HepG2 (cell line): ENCODE results near the gene NUDT9. TPM values are rescaled to one million over a fixed set of nuclear protein-coding genes. Genes with fewer than 3 reads are reported as not detected.

Source experiments
- ARHGAP35 ChIP-seq: sonication (generic); formaldehyde crosslinking; IDR thresholded peaks from 2 replicates; pipeline ENCODE4 v1.9.0; 2022; ENCODE audit warnings: mild to moderate bottlenecking, inconsistent platforms, moderate library complexity, missing genetic modification reagents, borderline replicate concordance
- BCLAF1 ChIP-seq: fragments of 450-650 bp; IDR thresholded peaks from 2 replicates; pipeline ENCODE4 v1.6.1; 2017; ENCODE audit warnings: mild to moderate bottlenecking
- ELF4 ChIP-seq: sonication (generic); formaldehyde crosslinking; IDR thresholded peaks from 2 replicates; pipeline ENCODE4 v1.5.0; 2020; ENCODE audit warnings: missing genetic modification reagents, mild to moderate bottlenecking, moderate library complexity, borderline replicate concordance
- PTBP1 ChIP-seq: fragments of 200-400 bp; formaldehyde crosslinking; IDR thresholded peaks from 2 replicates; pipeline ENCODE4 v1.6.1; 2018; ENCODE audit warnings: low read length, low read depth; ENCODE audit not compliant: poor library complexity, severe bottlenecking
- RELA ChIP-seq: sonication (generic); formaldehyde crosslinking; IDR thresholded peaks from 2 replicates; pipeline ENCODE4 v1.4.0; 2020; ENCODE audit warnings: missing genetic modification reagents
- SMC3 ChIP-seq: IDR thresholded peaks from 2 replicates; pipeline ENCODE4 v1.6.1; 2011; ENCODE audit warnings: low read length, improper control_type of control experiment
- STAG1 ChIP-seq: sonication (generic); formaldehyde crosslinking; IDR thresholded peaks from 2 replicates; pipeline ENCODE4 v1.4.0; 2020; ENCODE audit warnings: missing genetic modification reagents
- TEAD3 ChIP-seq: optimal IDR thresholded peaks from 2 replicates; pipeline ENCODE3; 2016; ENCODE audit warnings: borderline replicate concordance
- USF2 ChIP-seq, 2 experiments: sonication (generic) in 1 of 2; formaldehyde crosslinking in 1 of 2; IDR thresholded peaks; 2 replicates each; pipeline versions ENCODE4 v1.5.1 to v1.6.1; 2011 to 2020; ENCODE audit warnings: borderline replicate concordance in 1 of 2, low read depth in 1 of 2, low read length in 1 of 2, mild to moderate bottlenecking in 1 of 2, missing genetic modification reagents in 1 of 2, moderate library complexity in 1 of 2
- ZNF296 ChIP-seq: sonication (generic); formaldehyde crosslinking; conservative IDR thresholded peaks from 2 replicates; pipeline ENCODE4 v1.5.0; 2020; ENCODE audit warnings: mild to moderate bottlenecking, missing genetic modification reagents
- ZNF317 ChIP-seq: sonication (generic); formaldehyde crosslinking; IDR thresholded peaks from 2 replicates; pipeline ENCODE4 v1.5.0; 2020; ENCODE audit warnings: mild to moderate bottlenecking, missing genetic modification reagents
- ZNF33B ChIP-seq: sonication (generic); formaldehyde crosslinking; IDR thresholded peaks from 2 replicates; pipeline ENCODE4 v1.5.1; 2020; ENCODE audit warnings: mild to moderate bottlenecking, missing genetic modification reagents
- ZNF547 ChIP-seq: sonication (generic); formaldehyde crosslinking; IDR thresholded peaks from 2 replicates; pipeline ENCODE4 v1.5.1; 2020; ENCODE audit warnings: mild to moderate bottlenecking, missing genetic modification reagents
- ZNF710 ChIP-seq: sonication (generic); formaldehyde crosslinking; IDR thresholded peaks from 2 replicates; pipeline ENCODE4 v1.5.0; 2020; ENCODE audit warnings: mild to moderate bottlenecking, missing genetic modification reagents, borderline replicate concordance
- ZNF761 ChIP-seq: sonication (generic); formaldehyde crosslinking; conservative IDR thresholded peaks from 2 replicates; pipeline ENCODE4 v1.4.0; 2020; ENCODE audit warnings: mild to moderate bottlenecking, missing genetic modification reagents
- ZNF775 ChIP-seq: sonication (generic); formaldehyde crosslinking; IDR thresholded peaks from 2 replicates; pipeline ENCODE4 v1.4.0; 2020; ENCODE audit warnings: missing genetic modification reagents, mild to moderate bottlenecking, moderate library complexity, borderline replicate concordance
- polyA plus RNA-seq, 8 experiments: library from polyadenylated mRNA; depleted of rRNA in 3 of 8; stranded (reverse) in 7 of 8; unstranded in 1 of 8; fragments of >200 nt; fragmentation: Illumina TruSeq in 4 of 8; extraction: Trizol in 4 of 8; gene quantifications; 2 replicates each; pipeline versions ENCODE4 v1.2.1 to v1.2.3, GENCODE V29; 2011 to 2016; ENCODE audit warnings: low read depth in 4 of 8, missing spikeins in 1 of 8, mixed read lengths in 1 of 8; ENCODE audit not compliant: insufficient read depth in 1 of 8
- total RNA-seq, 5 experiments: library from RNA; depleted of rRNA; stranded (reverse); fragments of >200 nt; fragmentation: Illumina TruSeq; extraction: Trizol; gene quantifications; 2 replicates each; pipeline ENCODE4 v1.2.3, GENCODE V29; 2016; ENCODE audit warnings: low read depth in 1 of 5

NUDT9 gene
- total and polyA plus RNA-seq, 2 of the 13 experiments (the other 11 are each of a cell fraction or from before 2014, with no cell fraction given) = 10.4 to 12.3 TPM

- peak; percentile 81 for TF ChIP-seq USF2 (IDR thresholded peaks at IDR 0.05; ENCODE audit: low read depth, low read length)
- peak; percentile 78; the same call in 1 of the 2 replicates for TF ChIP-seq USF2 (CRISPR knock-in tag; IDR thresholded peaks at IDR 0.05; ENCODE audit: borderline replicate concordance)
- peak; percentile 59; the same call in 1 of the 2 replicates for TF ChIP-seq ZNF317
- TF ChIP-seq ARHGAP35 (CRISPR knock-in tag) = no peak
- no peak for TF ChIP-seq ZNF296 (CRISPR knock-in tag)
- no peak for TF ChIP-seq ZNF775 (CRISPR knock-in tag)
- no peak for TF ChIP-seq STAG1 (CRISPR knock-in tag)
- TF ChIP-seq ZNF547 = peak; percentile 62; the same call in 1 of the 2 replicates
- TF ChIP-seq RELA = no peak
- TF ChIP-seq ZNF710 (CRISPR knock-in tag) = peak; percentile 71; the same call in 1 of the 2 replicates
- TF ChIP-seq ZNF761 (CRISPR knock-in tag) = peak; percentile 72
- TF ChIP-seq ZNF33B (CRISPR knock-in tag) = peak; percentile 89; the same call in 1 of the 2 replicates
- no peak for TF ChIP-seq PTBP1
- TF ChIP-seq SMC3 = no peak
- TF ChIP-seq TEAD3 (CRISPR knock-in tag) = no peak
- TF ChIP-seq BCLAF1 = no peak
- no peak for TF ChIP-seq ELF4 (CRISPR knock-in tag)
Observed at GRCh38 chr4:87422104-87423052, at the start of gene NUDT9 (continued).
